Karpas-422 (cell line): Measurements from ENCODE around the gene CARTPT. TPM values are rescaled to one million over a fixed set of nuclear protein-coding genes. Genes with fewer than 3 reads are reported as not detected.

Experiments used
- DNase-seq: peaks from one replicate; pipeline ENCODE4 v3.0.0-alpha.2; 2015
- H2AFZ ChIP-seq: fragments of 200-600 bp; sonication (generic); 2 replicates; pipeline ENCODE4 v1.6.1; 2014; ENCODE audit warnings: antibody characterized with exemption, low read length, mixed read lengths
- H3K27ac ChIP-seq: fragments of 200-600 bp; sonication (generic); 2 replicates; pipeline ENCODE4 v1.5.1; 2014; ENCODE audit warnings: mild to moderate bottlenecking, low read length, moderate library complexity
- H3K27me3 ChIP-seq: fragments of 200-600 bp; sonication (generic); 2 replicates; pipeline ENCODE4 v1.6.1; 2014; ENCODE audit warnings: low read length, mixed read lengths
- H3K36me3 ChIP-seq: fragments of 200-600 bp; sonication (generic); 2 replicates; pipeline ENCODE4 v1.6.1; 2014; ENCODE audit warnings: low read length, mixed read lengths; ENCODE audit not compliant: insufficient read depth
- H3K4me1 ChIP-seq: fragments of 200-600 bp; sonication (generic); 2 replicates; pipeline ENCODE4 v1.6.1; 2014; ENCODE audit warnings: mild to moderate bottlenecking, low read length, mixed read lengths
- H3K4me2 ChIP-seq: fragments of 200-600 bp; sonication (generic); 2 replicates; pipeline ENCODE4 v1.6.1; 2014; ENCODE audit warnings: low read length, low read depth, mild to moderate bottlenecking; ENCODE audit not compliant: poor library complexity, severe bottlenecking
- H3K4me3 ChIP-seq: fragments of 200-600 bp; sonication (generic); 2 replicates; pipeline ENCODE4 v1.5.1; 2014; ENCODE audit warnings: mild to moderate bottlenecking, antibody characterized with exemption, low read length, mixed read lengths
- H3K79me2 ChIP-seq: fragments of 200-600 bp; sonication (generic); 2 replicates; pipeline ENCODE4 v1.6.1; 2014; ENCODE audit warnings: mild to moderate bottlenecking, low read length, mixed read lengths
- H3K9ac ChIP-seq: fragments of 200-600 bp; sonication (generic); 2 replicates; pipeline ENCODE4 v1.6.0; 2014; ENCODE audit warnings: low read length
- H3K9me2 ChIP-seq: fragments of 200-600 bp; sonication (generic), shearing (Covaris generic); replicated peaks from 2 replicates; pipeline ENCODE4 v1.6.0; 2014; ENCODE audit warnings: mild to moderate bottlenecking, low read length, moderate library complexity; ENCODE audit not compliant: insufficient read depth
- H3K9me3 ChIP-seq: fragments of 300-700, 200-600 bp; sonication (generic); 2 replicates; pipeline ENCODE4 v1.6.1; 2014; ENCODE audit warnings: low read length, mixed read lengths
- H4K20me1 ChIP-seq: fragments of 200-600 bp; sonication (generic); 2 replicates; pipeline ENCODE4 v1.6.1; 2014; ENCODE audit warnings: mild to moderate bottlenecking, antibody characterized with exemption, low read length, low read depth; ENCODE audit not compliant: insufficient read depth
- total RNA-seq: library from RNA; depleted of rRNA; stranded (reverse); fragments of >200 nt; shearing (Covaris generic); gene quantifications from 2 replicates; pipeline ENCODE4 v1.2.3, GENCODE V29; 2014; ENCODE audit warnings: low replicate concordance; rRNA removed

The CARTPT gene
- total RNA-seq, result not detected in 2 replicates

GRCh38 chr5:71719063-71719964, at the start of gene CARTPT:
Gene CARTPT (plus strand): TSS chr5:71719275. CDS start chr5:71719294, 19 bp downstream.
- no peak within 1 kb of the TSS for H3K9ac ChIP-seq
- H4K20me1 ChIP-seq, result no peaks in the 10 kb centered on the region
- DNase-seq, result no peak
- H3K4me2 ChIP-seq, result no peak within 1 kb of the TSS
- H3K36me3 ChIP-seq, result no peaks in the 10 kb centered on the region
- no peaks in the 10 kb centered on the region for H3K27me3 ChIP-seq
- no peak within 1 kb of the TSS for H3K4me3 ChIP-seq
- no peaks in the 10 kb centered on the region for H3K9me2 ChIP-seq
- no peaks in the 10 kb centered on the region for H3K79me2 ChIP-seq
- no peak within 1 kb of the TSS for H2AFZ ChIP-seq
- no peaks in the 10 kb centered on the region for H3K4me1 ChIP-seq
- H3K9me3 ChIP-seq, result no peaks in the 10 kb centered on the region
- H3K27ac ChIP-seq, result no peak within 1 kb of the TSS

GRCh38 chr5:71677977-71678376, 41.1 kb upstream of the CARTPT start:
- no peaks in the 10 kb centered on the region for H4K20me1 ChIP-seq
- no peaks in the 10 kb centered on the region for H3K79me2 ChIP-seq
- no peak overlapping the region for H3K27ac ChIP-seq
- no peak overlapping the region for H3K9ac ChIP-seq
- no peak overlapping the region for H2AFZ ChIP-seq
- H3K9me3 ChIP-seq, result no peaks in the 10 kb centered on the region
- H3K4me3 ChIP-seq, result no peak overlapping the region
- DNase-seq, result no peak
- H3K27me3 ChIP-seq, result no peaks in the 10 kb centered on the region
- H3K4me2 ChIP-seq, result no peak overlapping the region
- H3K36me3 ChIP-seq, result no peaks in the 10 kb centered on the region
- no peaks in the 10 kb centered on the region for H3K4me1 ChIP-seq
- no peaks in the 10 kb centered on the region for H3K9me2 ChIP-seq

GRCh38 chr5:71679714-71680113, 39.4 kb upstream of the CARTPT start:
- H3K4me3 ChIP-seq, result no peak overlapping the region
- no peaks in the 10 kb centered on the region for H4K20me1 ChIP-seq
- no peaks in the 10 kb centered on the region for H3K36me3 ChIP-seq
- H3K27ac ChIP-seq, result no peak overlapping the region
- no peaks in the 10 kb centered on the region for H3K79me2 ChIP-seq
- no peaks in the 10 kb centered on the region for H3K27me3 ChIP-seq
- no peak overlapping the region for H2AFZ ChIP-seq
- no peak for DNase-seq
- no peaks in the 10 kb centered on the region for H3K9me2 ChIP-seq
- no peaks in the 10 kb centered on the region for H3K4me1 ChIP-seq
- H3K9me3 ChIP-seq, result no peaks in the 10 kb centered on the region
- no peak overlapping the region for H3K9ac ChIP-seq
- no peak overlapping the region for H3K4me2 ChIP-seq

- H3K36me3 ChIP-seq, result no peaks in the 10 kb centered on the region
- no peaks in the 10 kb centered on the region for H3K4me1 ChIP-seq
- no peaks in the 10 kb centered on the region for H3K9me3 ChIP-seq
- no peak overlapping the region for H3K4me2 ChIP-seq
- H3K79me2 ChIP-seq, result no peaks in the 10 kb centered on the region
- no peak overlapping the region for H3K27ac ChIP-seq
- DNase-seq, result no peak
- no peaks in the 10 kb centered on the region for H3K9me2 ChIP-seq
- no peak overlapping the region for H2AFZ ChIP-seq
- H3K4me3 ChIP-seq, result no peak overlapping the region
- no peaks in the 10 kb centered on the region for H4K20me1 ChIP-seq
- H3K27me3 ChIP-seq, result no peaks in the 10 kb centered on the region
- H3K9ac ChIP-seq, result no peak overlapping the region
These were observed 38.6 kb upstream of the CARTPT start for GRCh38 chr5:71680510-71680909.

- Histone ChIP-seq H3K9ac (no peak overlapping the region), H2AFZ (no peak overlapping the region), H3K4me3 (no peak overlapping the region), H3K4me1 (no peaks in the 10 kb centered on the region), H3K4me2 (no peak overlapping the region), H3K79me2 (no peaks in the 10 kb centered on the region), H3K27ac (no peak overlapping the region), H3K36me3 (no peaks in the 10 kb centered on the region), H4K20me1 (no peaks in the 10 kb centered on the region), H3K9me3 (no peaks in the 10 kb centered on the region), H3K9me2 (no peaks in the 10 kb centered on the region), H3K27me3 (no peaks in the 10 kb centered on the region)
- no peak for DNase-seq
These were observed 37.8 kb upstream of the CARTPT start for GRCh38 chr5:71681296-71681695.

GRCh38 chr5:71684309-71684708, 34.8 kb upstream of the CARTPT start:
- Histone ChIP-seq H4K20me1 (no peaks in the 10 kb centered on the region), H3K4me1 (no peaks in the 10 kb centered on the region), H3K9ac (no peak overlapping the region), H2AFZ (no peak overlapping the region), H3K9me3 (no peaks in the 10 kb centered on the region), H3K4me2 (no peak overlapping the region), H3K27ac (no peak overlapping the region), H3K4me3 (no peak overlapping the region), H3K27me3 (0 out of 2 replicates have a peak, but pooled peaks cover 2% of the 10 kb centered on the region), H3K9me2 (no peaks in the 10 kb centered on the region), H3K79me2 (no peaks in the 10 kb centered on the region), H3K36me3 (no peaks in the 10 kb centered on the region)
- DNase-seq, result no peak

GRCh38 chr5:71693828-71694427, 25.1 kb upstream of the CARTPT start:
- Histone ChIP-seq H3K27me3 (no peaks in the 10 kb centered on the region), H3K9me3 (no peaks in the 10 kb centered on the region), H3K4me3 (no peak overlapping the region), H3K27ac (no peak overlapping the region), H2AFZ (no peak overlapping the region), H3K9me2 (no peaks in the 10 kb centered on the region; the same call in 1 of the 2 replicates), H4K20me1 (no peaks in the 10 kb centered on the region), H3K79me2 (no peaks in the 10 kb centered on the region), H3K4me2 (no peak overlapping the region), H3K4me1 (peaks cover 4% of the 10 kb centered on the region; the same call in 1 of the 2 replicates), H3K36me3 (no peaks in the 10 kb centered on the region), H3K9ac (no peak overlapping the region)
- no peak for DNase-seq

- Histone ChIP-seq H3K4me3 (no peak overlapping the region), H3K79me2 (no peaks in the 10 kb centered on the region), H3K27ac (no peak overlapping the region), H3K9ac (no peak overlapping the region), H3K4me2 (no peak overlapping the region), H3K9me3 (no peaks in the 10 kb centered on the region), H3K4me1 (peaks cover 4% of the 10 kb centered on the region; the same call in 1 of the 2 replicates), H3K27me3 (no peaks in the 10 kb centered on the region), H4K20me1 (no peaks in the 10 kb centered on the region), H3K36me3 (no peaks in the 10 kb centered on the region), H2AFZ (no peak overlapping the region), H3K9me2 (no peaks in the 10 kb centered on the region; the same call in 1 of the 2 replicates)
- no peak for DNase-seq
These were observed 24.0 kb upstream of the CARTPT start for GRCh38 chr5:71695071-71695470.
